Measurements from ENCODE around the gene SPATA7.
"Not testable (repeated sequence)": the region's sequence is repeated elsewhere in the genome, so short reads cannot be mapped to it uniquely, and the experiment has no call there.

Gene SPATA7, protein sequence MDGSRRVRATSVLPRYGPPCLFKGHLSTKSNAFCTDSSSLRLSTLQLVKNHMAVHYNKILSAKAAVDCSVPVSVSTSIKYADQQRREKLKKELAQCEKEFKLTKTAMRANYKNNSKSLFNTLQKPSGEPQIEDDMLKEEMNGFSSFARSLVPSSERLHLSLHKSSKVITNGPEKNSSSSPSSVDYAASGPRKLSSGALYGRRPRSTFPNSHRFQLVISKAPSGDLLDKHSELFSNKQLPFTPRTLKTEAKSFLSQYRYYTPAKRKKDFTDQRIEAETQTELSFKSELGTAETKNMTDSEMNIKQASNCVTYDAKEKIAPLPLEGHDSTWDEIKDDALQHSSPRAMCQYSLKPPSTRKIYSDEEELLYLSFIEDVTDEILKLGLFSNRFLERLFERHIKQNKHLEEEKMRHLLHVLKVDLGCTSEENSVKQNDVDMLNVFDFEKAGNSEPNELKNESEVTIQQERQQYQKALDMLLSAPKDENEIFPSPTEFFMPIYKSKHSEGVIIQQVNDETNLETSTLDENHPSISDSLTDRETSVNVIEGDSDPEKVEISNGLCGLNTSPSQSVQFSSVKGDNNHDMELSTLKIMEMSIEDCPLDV

DNA sequence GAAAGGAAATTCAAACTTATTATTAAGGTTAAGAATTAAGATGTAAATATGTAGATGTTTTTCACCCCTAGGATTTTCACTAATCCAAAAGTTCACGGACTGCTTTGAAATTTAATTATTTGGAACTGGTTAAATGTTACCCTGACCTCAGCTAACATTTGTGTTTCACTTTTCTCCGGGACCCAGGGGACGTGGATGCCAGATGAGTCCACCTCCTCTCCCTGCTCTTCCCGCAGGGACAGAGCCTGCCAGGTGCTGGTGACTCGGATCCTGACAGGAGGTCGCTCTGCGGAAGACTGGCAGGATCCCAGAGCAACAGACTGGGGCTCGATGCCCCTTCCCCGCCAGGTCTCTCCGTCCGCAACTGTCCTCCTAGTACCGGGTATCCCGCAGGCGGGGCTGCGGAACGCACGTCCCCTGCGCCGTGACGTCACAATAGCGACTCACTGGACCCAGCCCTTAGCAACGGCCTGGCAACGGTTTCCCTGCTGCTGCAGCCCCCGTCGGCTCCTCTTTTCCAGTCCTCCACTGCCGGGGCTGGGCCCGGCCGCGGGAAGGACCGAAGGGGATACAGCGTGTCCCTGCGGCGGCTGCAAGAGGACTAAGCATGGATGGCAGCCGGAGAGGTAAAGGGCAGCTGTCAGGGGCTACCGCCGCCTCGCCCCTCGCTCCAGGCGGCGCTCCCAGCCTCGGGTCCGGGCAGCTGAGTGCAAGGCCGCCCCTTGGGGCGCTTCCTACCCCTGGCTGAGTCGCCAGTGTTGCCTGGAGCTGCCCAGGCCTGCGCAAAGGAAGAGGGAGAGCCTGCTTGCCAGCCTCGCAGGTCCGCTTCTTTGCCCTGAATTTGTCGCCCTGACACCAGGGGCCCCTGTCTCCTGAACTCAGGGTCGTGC is at the start of gene SPATA7:
SPATA7 (plus strand) TSS at position 446 of the 890 bp plus-strand sequence; CDS start at position 608, 162 bp downstream.
- DNase-seq: peak; percentile 88

DNA sequence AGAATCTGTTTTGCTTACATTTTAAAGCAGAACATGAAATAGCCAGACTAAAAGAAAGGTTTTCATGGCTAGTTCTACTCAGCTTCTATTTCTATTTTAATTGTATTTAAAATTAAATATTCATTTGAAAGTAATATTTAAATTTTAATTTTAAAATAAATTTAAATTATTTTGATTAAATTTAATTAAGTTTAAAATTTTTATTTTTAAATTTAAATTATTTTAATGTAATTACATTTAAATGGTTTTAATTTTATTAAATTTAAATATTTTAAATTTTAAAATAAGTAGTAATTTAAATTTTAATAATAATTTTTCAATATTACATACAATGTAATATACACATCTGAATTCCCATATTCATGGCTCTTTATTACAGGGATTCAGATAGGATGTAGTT is 45.1 kb upstream of the SPATA7 start:
- DNase-seq: no peak

DNA sequence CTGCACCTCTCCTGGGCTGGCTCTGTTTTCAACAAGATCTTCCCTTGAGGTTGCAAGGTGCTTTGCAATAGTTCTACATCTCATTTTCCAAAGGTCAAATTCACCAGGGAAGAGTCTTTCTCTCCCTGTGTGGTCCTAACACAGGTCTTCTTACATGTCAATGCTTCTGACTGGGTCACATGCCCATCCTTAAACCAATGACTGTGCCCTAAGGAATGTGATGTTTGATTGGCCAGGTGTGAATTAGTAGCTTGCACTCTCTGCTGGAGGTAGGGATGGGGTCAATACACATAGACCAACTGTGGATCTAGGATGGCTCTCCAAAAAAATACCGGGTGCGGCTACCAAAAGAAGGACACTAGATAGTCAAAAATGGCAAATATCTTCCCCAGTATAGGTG is 42.5 kb upstream of the SPATA7 start:
- DNase-seq: no peak

DNA sequence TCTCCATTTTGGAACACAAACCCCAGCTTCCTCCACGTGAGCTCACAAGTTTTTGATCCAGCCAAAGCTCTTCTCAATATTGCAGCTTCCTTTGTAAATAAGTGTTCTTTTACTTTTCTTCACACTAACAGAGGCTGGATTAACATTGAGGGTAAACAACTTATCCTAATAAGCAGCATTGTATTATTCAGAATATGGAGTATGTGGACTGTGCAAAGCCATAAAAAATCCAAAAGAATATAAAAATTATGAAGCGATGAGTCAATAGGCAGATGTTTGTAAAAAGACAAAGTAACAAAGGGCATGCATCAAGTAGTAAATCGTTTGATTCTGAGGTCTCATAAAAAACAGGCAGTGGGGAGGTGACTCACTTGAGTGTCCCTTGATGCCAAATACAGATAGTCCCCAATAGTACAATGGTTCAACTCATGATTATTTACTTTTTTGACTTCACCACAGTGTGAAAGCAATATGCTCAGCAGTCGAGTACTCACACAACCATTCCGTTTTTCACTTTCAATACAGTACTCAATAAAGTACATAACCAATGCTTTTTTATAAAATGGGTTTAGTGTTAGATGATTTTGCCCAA is 39.3 kb upstream of the SPATA7 start:
- no peak for DNase-seq

DNA sequence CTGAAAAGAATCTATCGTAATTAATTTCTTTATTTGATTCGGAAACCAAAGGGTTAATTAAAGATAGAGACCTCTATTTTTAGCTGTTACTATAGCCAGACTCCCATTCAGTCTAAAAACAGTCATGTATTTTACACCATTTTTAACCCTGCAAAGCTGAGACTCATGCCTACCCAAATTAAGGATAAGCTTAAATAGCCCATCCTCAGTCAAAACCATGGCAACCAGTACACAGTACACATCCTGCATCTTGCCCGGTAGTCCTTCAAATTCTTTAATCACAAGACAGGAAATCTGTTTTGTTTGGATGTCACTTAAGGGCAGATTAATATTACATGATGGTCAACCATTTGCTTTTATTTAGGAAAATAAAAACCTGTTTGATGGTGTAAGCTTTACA is 36.9 kb upstream of the SPATA7 start:
- DNase-seq: no peak

DNA sequence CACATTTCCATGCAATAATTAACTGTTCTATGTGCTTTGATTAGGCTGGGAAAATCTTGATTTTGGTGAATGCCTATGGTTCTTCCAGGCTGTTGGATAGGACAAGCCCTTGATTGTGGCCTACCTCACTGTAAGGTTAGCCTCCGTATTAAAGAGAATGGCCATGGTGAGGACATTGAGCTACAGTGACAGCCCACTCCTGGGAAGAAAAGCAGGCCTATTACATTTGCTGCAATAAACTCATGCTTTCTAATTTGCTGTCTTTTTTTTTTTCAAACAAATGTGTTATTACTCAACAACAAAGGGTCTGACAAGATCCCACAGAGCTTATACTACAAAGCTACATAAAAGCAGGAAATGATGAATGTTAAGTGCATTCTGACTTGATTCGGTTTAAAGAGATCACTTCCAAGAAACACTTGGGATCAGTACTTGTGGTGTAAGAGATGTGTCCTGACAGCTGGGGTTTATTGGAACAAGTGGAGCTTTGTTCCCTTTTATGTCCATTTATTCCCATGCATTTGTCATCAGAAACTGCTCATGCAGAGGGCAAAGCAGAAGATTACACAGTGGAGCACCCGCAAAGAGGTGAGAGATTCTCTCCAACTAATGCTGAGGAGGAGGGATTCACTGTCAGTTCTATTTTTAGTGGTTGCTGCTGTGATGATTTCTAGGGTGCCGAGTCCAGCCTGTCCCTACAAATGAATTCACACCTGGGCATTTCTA is 33.3 kb upstream of the SPATA7 start:
- no peak for DNase-seq

DNA sequence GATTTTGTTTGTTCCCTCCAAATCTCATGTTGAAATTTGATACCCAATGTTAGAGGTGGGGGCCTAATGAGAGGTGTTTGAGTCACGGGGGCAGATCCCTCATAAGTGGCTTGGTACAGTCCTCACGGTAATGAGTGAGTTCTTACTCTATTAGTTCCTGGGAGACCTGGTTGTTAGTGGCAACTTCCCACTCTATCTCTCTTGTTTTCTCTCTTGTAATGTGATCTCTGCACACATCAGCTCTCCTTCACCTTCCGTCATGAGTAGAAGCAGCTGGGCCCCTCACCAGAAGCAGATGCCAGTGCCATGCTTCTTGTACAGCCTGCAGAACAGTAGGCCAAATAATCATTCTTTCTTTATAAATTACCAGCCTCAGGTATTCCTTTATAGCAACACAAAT is 32.8 kb upstream of the SPATA7 start:
- no peak for DNase-seq

DNA sequence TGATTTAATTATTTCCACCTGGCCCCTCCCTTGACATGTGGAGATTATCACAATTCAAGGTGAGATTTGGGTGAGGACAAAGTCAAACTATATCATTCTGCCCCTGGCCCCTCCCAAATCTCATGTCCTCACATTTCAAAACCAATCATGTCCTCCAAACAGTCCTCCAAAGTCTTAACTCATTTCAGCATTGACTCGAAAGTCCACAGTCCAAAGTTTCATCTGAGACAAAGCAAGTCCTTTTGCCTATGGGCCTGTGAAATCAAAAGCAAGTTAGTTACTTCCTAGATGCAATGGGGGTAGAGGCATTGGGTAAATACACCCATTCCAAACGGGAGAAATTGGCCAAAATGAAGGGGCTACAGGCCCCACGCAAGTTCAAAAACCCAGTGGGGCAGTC is 31.1 kb upstream of the SPATA7 start:
- DNase-seq: no peak

DNA sequence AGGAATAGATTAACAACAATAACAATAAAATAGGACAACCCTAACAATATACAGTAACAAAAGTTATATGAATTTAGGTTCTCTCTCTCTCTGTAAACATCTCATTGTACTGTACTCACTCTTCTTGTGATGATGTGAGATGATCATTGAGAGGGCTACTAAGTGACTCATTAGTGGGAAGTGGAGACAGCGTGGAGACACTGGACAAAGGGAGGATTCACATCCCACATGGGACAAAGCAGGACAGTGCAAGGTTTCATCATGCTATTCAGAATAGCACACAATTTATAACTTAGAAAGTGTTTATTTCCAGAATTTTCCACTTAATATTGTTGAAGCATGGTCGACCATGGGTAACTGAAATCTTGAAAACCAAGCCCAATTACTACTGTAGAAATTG is 26.0 kb upstream of the SPATA7 start:
- DNase-seq: no peak

DNA sequence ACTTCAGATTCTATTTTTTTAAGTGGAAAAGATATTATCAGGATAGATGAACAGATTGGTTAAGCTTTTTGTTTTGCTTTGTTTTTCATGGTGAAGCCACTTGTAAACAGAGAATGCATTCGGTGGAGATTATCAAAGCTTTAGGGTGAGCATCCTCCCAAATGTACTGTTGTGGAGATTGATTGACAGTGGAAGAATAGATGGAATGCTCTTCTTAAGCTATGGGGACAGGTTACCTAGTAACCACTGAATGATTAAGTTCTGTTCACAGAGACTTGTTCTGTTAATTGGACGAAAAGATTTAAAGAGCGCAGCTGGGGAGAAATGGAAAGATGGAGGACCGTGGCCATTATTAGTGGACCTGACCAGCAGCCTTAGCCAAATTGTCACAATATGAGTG is 21.8 kb upstream of the SPATA7 start:
- DNase-seq: no peak

DNA sequence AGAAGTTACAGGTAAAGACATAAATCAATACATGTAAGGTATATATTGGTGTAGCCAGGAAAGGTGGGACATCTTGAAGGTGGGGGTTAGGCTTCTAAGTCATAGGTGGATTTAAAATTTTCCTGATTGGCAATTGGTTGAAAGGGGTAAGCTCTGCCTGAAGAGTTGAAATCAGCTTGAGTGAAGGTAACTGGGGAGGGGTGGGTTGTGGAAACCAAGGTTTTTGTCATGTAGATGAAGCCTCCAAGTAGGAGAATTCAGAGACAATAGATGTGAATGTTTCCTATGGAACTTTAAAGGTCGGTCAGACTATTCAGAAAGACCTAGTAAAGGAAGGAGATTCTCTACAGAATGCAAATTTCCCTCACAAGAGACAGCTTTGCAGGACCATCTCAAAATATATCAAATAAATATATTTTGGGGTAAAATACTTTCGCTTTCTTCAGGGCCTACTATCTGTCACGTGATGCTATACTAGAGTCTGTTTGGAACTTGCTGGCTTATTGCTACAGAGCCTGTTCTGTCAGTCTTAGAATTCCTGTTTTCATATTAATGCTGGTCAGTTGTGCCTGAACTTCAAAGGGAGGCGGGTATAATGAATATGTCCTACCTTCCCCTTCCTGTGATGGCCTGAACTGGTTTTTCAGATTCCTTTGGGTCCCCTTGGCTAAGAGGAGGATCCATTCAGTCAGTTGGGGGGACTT is 20.6 kb upstream of the SPATA7 start:
- no peak for DNase-seq

DNA sequence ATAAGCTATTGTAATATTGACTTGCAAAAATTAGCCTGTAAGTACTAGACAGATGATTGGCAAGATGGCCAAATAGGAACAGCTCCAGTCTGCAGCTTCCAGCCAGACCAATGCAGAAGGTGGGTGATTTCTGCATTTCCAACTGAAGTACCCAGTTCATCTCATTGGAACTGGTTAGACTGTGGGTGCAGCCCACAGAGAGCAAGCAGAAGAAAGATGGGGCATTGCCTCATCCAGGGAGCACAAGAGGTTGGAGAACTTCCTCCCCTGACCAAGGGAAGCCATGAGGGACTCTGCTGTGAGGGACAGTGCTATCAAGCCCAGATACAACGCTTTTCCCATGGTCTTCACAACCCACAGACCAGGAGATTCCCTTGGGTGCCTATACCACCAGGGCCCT is 16.0 kb upstream of the SPATA7 start:
- DNase-seq: no peak

DNA sequence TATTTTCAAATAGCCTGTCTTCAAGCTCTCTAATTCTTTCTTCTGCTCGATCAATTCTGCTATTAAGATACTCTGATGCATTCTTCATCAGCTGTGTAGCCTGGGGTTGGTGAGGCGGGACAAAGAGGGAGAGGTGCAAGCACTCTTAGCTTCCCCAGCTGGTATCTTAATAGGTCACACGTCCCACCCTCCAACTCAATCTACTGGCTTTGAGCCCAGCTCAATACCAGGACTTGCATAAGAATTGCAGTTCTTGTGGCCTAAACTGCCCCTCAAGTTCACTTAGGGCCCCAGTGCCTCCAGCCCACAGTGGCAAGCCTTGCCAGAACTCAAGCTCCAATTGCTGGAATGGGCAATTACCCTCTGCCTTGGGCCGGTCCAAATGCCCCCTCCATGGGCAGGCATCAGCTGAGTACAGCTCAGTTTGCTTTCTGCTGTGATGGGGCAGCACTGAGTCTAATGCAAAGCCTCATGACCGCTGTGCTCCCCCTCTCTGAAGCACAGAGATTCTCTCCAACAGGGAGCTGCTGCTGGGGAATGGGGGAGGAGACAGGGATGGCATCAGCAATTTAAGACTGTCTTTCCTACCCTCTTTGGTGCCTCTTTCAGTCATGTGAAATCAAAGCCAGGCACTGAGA is 5.6 kb upstream of the SPATA7 start:
- DNase-seq: no peak

DNA sequence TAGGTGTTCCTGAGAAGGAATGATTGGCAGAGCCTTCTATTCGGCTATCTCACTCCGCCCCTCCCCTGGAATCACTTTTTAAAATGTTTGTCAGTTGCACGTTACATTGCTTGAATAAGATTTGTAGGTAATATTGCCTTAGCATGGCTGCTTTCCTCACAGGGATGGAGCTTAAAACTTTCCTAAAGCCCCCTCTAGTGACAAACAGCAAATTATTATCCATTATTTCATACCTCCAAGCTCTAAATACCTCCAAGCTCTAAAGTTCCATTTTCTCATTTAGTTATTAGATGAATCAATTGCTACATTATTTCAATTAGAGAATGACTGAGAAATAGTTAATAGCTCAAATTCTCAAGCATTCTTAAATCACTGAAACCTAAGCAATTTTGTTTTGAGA is 5.1 kb upstream of the SPATA7 start:
- DNase-seq: no peak

DNA sequence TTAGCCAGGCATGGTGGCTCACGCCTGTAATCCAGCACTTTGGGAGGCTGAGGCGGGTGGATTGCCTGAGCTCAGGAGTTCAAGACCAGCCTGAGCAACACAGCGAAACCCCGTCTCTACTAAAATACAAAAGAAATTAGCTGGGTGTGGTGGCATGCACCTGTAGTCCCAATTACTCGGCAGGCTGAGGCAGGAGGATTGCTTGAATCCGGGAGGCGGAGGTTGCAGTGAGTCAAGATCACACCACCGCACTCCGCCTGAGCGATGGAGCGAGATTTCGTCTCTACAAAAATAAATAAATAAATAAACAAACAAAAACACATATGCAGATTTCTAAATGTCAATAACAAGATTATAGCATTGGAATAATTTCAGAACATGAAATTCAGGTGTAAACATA is 3.8 kb upstream of the SPATA7 start:
- not testable (repeated sequence) for DNase-seq

DNA sequence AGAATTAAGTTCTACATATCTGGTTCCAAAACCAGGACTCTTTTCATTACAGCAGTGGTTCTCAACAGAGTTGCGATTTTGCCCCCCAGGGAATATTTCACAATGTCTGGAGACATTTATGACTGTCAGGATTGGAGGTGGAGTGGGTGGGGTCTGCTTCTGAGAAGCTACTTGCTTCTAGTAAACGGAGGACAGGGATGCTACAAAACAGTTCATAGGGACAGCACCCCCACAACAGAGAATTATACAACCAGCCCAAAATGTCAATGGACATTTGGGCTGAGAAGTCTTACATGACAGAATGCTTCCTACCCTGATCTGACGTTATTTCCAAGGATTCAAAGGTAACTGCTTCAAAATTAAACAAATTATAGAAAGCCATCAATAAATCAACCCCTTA is 739 bp upstream of the SPATA7 start:
- no peak for DNase-seq

DNA sequence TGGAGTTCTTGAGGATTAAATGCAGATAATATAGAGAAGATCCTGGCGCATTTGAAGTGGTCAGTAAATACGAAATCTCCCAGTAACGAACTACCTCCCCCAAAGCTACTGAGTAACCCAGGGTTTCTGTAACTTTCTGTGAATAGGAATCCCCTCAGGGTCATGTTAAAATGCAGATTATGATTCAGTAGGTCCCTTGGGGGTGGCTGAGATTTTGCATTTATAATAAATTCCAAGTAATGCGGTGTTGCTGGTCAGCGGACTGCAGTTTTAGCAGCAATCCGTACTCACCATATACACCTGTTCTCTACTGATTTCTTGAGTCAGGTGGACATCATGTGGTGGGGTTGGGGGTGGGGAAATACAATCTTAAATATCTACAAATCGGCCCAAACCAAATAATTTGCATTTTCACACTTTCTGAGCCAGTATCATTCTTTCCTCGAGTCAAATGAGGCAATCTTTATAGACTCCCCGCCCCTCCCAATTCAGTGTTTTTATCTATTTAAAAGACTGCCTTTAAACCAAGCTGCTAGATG is 868 bp downstream of the SPATA7 start:
- no peak for DNase-seq

DNA sequence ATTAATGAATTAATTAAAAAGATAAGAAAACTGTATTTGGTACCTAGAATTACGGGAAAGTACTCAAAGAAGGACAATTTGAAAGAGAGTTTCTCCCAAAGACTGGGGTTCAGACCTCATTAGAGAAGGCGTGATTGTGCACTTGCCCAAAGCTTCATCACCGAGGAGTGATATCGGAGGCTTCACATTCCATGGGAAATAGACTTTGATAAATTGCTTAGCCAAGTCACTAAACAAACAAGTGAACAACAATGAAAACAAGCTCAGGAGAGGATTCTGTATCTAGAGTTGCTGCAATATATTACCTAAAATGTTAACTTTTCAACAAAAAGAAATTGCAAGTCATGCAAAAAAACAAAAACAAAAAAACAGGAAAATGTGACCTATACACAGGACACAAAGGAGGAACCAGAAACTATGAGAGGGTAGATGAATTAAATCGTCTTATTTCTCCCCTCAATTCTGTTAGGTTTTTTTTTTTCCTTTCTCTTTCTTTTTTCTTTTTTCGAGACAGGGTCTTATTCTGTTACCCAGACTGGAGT is 3.4 kb downstream of the SPATA7 start:
- DNase-seq: no peak

DNA sequence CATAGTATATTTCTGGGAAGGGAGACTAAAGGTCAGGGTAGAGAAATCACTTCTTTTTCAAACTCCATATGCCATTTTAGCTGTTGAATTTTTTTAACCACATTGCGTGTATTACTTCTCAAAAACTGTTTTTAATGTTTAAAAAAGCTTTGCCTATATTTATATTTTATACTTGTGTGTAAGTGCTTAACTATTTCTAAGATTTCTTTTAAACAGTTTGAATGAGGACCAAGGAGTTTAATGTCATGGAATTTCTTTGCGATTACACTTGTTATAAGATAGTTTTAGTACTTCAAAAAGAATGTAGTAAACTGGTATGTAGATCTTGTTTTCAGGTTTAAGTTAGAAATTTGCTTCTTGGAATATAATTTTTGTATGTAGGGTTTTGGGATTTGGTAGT is 7.2 kb downstream of the SPATA7 start:
- DNase-seq: no peak

DNA sequence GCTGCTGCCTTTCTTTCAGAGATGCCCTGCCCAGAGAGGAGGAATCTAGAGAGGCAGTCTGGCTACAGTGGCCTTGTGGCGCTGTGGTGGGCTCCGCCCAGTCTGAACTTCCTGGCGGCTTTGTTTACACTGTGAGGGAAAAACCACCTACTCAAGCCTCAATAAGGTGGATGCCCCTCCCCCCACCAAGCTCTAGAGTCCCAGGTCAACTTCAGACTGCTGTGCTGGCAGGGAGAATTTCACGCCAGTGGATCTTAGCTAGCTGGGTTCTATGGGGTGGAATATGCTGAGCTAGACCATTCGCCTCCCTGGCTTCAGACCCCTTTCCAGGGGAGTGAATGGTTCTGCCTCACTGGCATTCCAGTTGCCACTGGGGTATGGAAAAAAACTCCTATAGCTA is 25.6 kb downstream of the SPATA7 start:
- no peak for DNase-seq

DNA sequence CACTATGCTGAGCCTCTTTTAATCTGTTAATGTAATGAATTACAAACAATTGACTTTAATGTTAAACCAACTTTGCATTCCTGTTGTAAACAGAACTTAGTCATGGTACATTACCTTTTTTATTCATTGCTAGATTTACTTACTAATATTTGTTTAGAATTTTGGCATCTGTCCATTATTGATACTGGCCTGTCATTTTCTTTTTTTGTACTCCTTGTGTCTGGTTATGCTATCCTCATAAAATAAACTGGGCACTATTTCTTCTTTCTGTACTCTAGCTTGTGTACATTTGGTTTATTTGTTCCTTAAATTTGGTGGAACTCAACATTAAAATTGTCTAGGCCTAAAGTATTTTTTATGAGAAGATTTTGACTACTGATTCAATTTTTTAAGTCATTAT is 32.1 kb downstream of the SPATA7 start:
- no peak for DNase-seq

Data from CD4-positive, alpha-beta T cell treated with Interleukin-17A for 4 hours (primary cell).